Natural killer cell treated with Interleukin-12 subunit alpha and Interleukin-12 subunit beta and Interleukin-15 and Interleukin-18, amount 100 ng/mL, for 72 hours (primary cell): Measurements from ENCODE around the gene AUTS2. TPM values are rescaled to one million over a fixed set of nuclear protein-coding genes. Genes with fewer than 3 reads are reported as not detected.

ENCODE experiments used
- ATAC-seq, 2 donors: fragments of 150-1000 bp; cut with Tn5 transposase in 1 of 2; sonication (Bioruptor Pico), chemical (Tn5 transposase) in 1 of 2; 2 replicates each; pipeline ENCODE4 v1.10.0; 2021
- DNase-seq: peaks from one replicate; pipeline ENCODE4 v3.0.0; 2022; ENCODE audit warnings: low spot score
- H3K27ac Mint-ChIP-seq, 2 donors: 1 replicate in 1 of 2; 2 replicates in 1 of 2; pipeline ENCODE4 v1.8.0; 2022; ENCODE audit warnings: mixed read lengths in 2 of 2, mild to moderate bottlenecking in 1 of 2, moderate library complexity in 1 of 2
- H3K27me3 Mint-ChIP-seq, 2 donors: 1 replicate in 1 of 2; 2 replicates in 1 of 2; pipeline ENCODE4 v1.8.0; 2022; ENCODE audit warnings: mixed read lengths in 2 of 2
- H3K36me3 Mint-ChIP-seq: one replicate; pipeline ENCODE4 v1.8.0; 2022; ENCODE audit warnings: mixed read lengths
- H3K4me1 Mint-ChIP-seq, 2 donors: 1 replicate in 1 of 2; 2 replicates in 1 of 2; pipeline ENCODE4 v1.8.0; 2022; ENCODE audit warnings: low read depth in 2 of 2, mixed read lengths in 2 of 2, mild to moderate bottlenecking in 1 of 2
- H3K4me3 Mint-ChIP-seq: one replicate; pipeline ENCODE4 v1.8.0; 2022; ENCODE audit warnings: mixed read lengths
- H3K9me3 Mint-ChIP-seq: 2 replicates; pipeline ENCODE4 v1.8.0; 2022; ENCODE audit warnings: mixed read lengths
- total RNA-seq, 2 donors: library from RNA; stranded (reverse); gene quantifications; one replicate each; pipeline ENCODE4 v1.2.3, GENCODE V29; 2022

Gene AUTS2
- total RNA-seq, 2 donors from 2014 or later = 14.3 to 43.0 TPM

- Mint-ChIP-seq H3K9me3 (no peaks in the 10 kb centered on the region), H3K27ac (no peak overlapping the region), H3K4me1 (peaks cover 5 to 8% of the 10 kb centered on the region in 2 donors), H3K4me3 (no peak overlapping the region), H3K36me3 (no peaks in the 10 kb centered on the region), H3K27me3 (no peaks in the 10 kb centered on the region)
- DNase-seq = no peak
- ATAC-seq = no peak
These were observed 23.9 kb downstream of the AUTS2 start for GRCh38 chr7:69622014-69622835.

DNA sequence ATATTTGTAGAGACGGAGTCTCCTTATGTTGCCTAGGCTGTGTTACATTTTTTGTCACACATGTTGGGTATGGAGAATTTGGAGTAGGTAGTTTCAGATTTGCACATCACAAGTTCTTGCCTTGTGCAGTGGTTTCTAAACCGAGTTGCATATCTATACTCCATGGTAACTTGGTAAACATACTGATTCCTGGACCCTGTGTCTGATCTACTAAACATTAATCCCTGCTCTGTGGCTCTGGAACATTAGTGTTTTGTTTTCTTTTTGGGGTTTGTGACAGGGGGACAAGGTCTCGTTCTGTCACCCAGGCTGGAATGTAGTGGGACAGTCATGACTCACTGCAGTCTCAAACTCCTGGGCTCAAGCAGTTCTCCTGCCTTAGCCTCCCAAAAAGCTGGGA is 24.7 kb downstream of the AUTS2 start:
- Mint-ChIP-seq H3K27ac (no peak overlapping the region), H3K4me1 (peaks cover 5 to 8% of the 10 kb centered on the region in 2 donors), H3K27me3 (no peaks in the 10 kb centered on the region), H3K36me3 (no peaks in the 10 kb centered on the region), H3K9me3 (no peaks in the 10 kb centered on the region), H3K4me3 (no peak overlapping the region)
- DNase-seq = no peak
- peak in 1 of 2 donors; percentile 44 for ATAC-seq

GRCh38 chr7:69624435-69625230 is 26.4 kb downstream of the AUTS2 start:
- Mint-ChIP-seq H3K4me3 (no peak overlapping the region), H3K27me3 (no peaks in the 10 kb centered on the region), H3K9me3 (no peaks in the 10 kb centered on the region), H3K36me3 (no peaks in the 10 kb centered on the region), H3K27ac (no peak overlapping the region), H3K4me1 (peaks cover 11 to 12% of the 10 kb centered on the region in 2 donors)
- no peak for ATAC-seq
- no peak for DNase-seq

DNA sequence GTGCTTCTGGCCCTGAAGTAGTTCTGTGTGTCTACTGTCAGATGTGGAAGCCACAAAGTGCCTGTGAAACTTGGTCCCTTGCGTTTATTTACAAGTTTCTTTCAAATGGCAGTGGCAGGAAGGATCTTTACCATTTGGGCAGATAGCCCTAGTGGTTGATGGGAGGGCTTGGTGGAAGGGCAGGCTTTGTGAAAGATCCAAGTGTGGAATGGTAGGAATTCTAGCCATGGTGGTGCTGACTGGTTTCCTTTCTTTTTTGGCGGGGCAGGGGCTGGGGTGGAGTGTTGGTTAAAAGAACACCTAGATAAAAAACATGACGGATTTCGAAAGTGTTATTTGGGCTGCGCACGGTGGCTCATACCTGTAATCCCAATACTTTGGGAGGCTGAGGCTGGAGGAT is 27.0 kb downstream of the AUTS2 start:
- H3K27ac Mint-ChIP-seq = no peak overlapping the region
- DNase-seq (no peak), ATAC-seq (no peak)
- H3K27me3 Mint-ChIP-seq = no peaks in the 10 kb centered on the region
- H3K9me3 Mint-ChIP-seq = no peaks in the 10 kb centered on the region
- peaks cover 12 to 17% of the 10 kb centered on the region in 2 donors for H3K4me1 Mint-ChIP-seq
- H3K4me3 Mint-ChIP-seq = no peak overlapping the region
- no peaks in the 10 kb centered on the region for H3K36me3 Mint-ChIP-seq

GRCh38 chr7:69625798-69626197 is 27.5 kb downstream of the AUTS2 start:
- ATAC-seq = no peak
- Mint-ChIP-seq H3K9me3 (no peaks in the 10 kb centered on the region), H3K4me1 (peaks cover 14 to 22% of the 10 kb centered on the region in 2 donors), H3K4me3 (no peak overlapping the region), H3K27me3 (no peaks in the 10 kb centered on the region), H3K27ac (no peak overlapping the region), H3K36me3 (no peaks in the 10 kb centered on the region)
- DNase-seq = no peak

- H3K36me3 Mint-ChIP-seq = no peaks in the 10 kb centered on the region
These were observed 32.0 kb downstream of the AUTS2 start for GRCh38 chr7:69630292-69630691.

DNA sequence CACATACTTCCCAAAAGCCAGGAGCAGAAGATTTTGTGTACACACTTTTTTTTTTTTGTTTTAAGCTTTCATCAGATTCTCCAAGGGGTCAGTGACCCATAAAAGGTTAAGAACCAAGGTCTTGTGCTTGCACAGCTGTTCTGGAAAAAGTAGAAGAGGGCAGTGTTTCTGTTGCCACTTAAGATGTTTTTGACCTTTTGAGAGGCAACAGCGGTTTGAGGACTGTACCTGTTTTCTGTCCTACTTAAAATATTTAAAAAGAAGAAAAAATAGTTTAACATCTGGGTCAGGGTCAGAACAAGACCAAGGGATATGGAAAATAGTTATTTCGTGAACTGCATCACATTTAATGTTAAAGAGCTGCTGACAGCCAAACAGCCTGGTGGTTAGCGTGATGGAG is 32.9 kb downstream of the AUTS2 start:
- Mint-ChIP-seq H3K4me1 (peaks cover 8 to 17% of the 10 kb centered on the region in 2 donors), H3K4me3 (no peak overlapping the region), H3K9me3 (no peaks in the 10 kb centered on the region), H3K36me3 (no peaks in the 10 kb centered on the region), H3K27ac (peak overlapping the region; percentile 26 to 68), H3K27me3 (no peaks in the 10 kb centered on the region)
- DNase-seq (no peak), ATAC-seq (no peak)

More at GRCh38 chr7:69630292-69630691, 32.0 kb downstream of the AUTS2 start:
- Mint-ChIP-seq H3K27ac (peak overlapping the region; percentile 26 to 68), H3K9me3 (no peaks in the 10 kb centered on the region), H3K4me3 (peak overlapping the region; percentile 21), H3K27me3 (no peaks in the 10 kb centered on the region), H3K4me1 (peaks cover 13 to 17% of the 10 kb centered on the region in 2 donors)
- DNase-seq (no peak), ATAC-seq (peak in 1 of 2 donors; percentile 78)

DNA sequence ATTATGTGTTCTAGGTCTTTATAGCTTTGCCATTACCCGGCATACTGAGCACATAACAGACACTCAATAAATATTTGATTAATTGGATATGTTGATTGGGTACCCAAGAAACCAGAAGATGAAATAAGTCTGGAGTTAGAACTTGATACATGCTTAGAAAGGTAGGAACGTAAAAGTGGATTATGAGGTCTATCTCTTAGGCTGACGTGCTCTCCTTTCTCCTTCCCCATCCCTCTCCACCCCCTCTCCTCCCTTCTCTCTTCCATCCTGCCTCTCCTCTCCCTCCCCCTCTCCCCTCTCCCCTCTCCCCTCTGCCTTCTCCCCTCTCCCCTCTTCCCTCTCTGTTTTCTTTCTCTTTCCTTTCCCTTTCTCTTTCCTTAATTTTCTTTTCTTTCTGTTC is 34.0 kb downstream of the AUTS2 start:
- no peaks in the 10 kb centered on the region for H3K36me3 Mint-ChIP-seq
- peaks cover 8 to 17% of the 10 kb centered on the region in 2 donors for H3K4me1 Mint-ChIP-seq
- H3K27me3 Mint-ChIP-seq = no peaks in the 10 kb centered on the region
- no peak for DNase-seq
- no peak overlapping the region for H3K4me3 Mint-ChIP-seq
- H3K27ac Mint-ChIP-seq = no peak overlapping the region
- ATAC-seq = no peak
- no peaks in the 10 kb centered on the region for H3K9me3 Mint-ChIP-seq

DNA sequence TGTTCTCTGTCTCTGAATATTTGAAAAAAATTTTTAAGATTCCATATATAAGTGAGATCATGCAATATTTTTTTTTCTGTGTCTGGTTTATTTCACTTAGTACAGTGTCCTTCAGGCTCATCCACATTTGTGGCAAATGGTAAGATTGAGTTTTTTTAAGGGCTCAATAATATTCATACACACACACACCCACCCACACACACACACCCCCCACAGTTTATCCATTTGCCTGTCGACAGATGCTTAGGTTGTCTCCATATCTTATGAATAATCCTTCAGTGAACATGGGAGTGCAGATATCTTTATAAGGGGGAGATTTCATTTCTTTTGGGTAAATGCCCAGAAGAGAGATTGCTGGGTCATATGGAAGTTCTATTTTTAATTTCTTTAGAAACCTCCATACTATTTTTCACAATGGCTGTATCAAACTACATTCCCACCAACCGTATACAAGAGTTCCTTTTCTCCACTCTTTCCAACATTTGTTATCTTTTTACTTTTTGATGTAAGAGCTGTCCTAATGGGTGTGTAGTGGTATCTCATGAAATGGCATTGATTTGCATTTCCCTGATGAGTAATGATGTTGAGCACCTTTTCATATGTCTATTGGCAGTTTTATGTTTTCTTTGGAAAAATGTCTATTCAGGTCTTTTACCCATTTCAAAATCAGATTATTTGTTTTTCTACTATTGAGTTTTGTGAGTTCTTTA is 35.0 kb downstream of the AUTS2 start:
- no peaks in the 10 kb centered on the region for H3K9me3 Mint-ChIP-seq
- H3K27ac Mint-ChIP-seq = no peak overlapping the region

DNA sequence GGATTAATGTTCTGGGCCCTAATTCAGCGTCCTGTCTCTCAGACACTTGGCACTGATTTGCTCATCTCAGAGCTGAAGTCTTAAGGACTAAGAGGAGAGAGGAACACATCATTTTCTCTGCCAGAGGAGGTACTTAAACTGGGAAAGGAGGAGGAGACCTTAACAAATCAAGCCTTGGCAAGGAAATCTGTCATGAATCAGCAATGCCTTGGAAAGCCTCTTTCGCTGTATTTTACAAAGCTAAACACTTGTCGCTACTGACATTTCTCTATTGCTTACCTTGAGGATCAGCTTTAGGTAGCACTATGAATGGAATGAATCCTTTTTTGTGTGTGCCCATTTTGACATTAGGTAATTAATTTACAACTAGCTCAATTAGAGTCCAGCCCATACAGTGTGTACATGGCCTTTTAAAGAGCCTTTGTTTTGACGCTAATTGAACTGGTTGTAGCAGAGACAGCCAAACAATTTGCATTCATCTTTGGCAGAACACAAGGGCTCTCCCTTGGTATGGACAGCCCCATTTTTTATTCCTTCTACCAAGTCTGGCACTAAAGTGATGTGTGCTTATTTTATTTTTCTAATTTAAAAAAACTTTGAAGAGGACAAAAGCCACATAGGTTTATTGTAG is 37.4 kb downstream of the AUTS2 start:
- Mint-ChIP-seq H3K36me3 (no peaks in the 10 kb centered on the region), H3K27ac (no peak overlapping the region), H3K27me3 (no peaks in the 10 kb centered on the region), H3K4me1 (peaks cover 0 to 3% of the 10 kb centered on the region in 2 donors), H3K9me3 (no peaks in the 10 kb centered on the region), H3K4me3 (no peak overlapping the region)
- no peak for ATAC-seq
- DNase-seq = no peak

More for the DNA sequence above, 35.0 kb downstream of the AUTS2 start:
- Mint-ChIP-seq H3K4me3 (no peak overlapping the region), H3K4me1 (peaks cover 8 to 17% of the 10 kb centered on the region in 2 donors), H3K36me3 (no peaks in the 10 kb centered on the region), H3K27me3 (no peaks in the 10 kb centered on the region)
- ATAC-seq (no peak), DNase-seq (no peak)

GRCh38 chr7:69638674-69639073 is 40.4 kb downstream of the AUTS2 start:
- DNase-seq (no peak), ATAC-seq (no peak)
- no peak overlapping the region for H3K4me3 Mint-ChIP-seq
- no peaks in the 10 kb centered on the region for H3K27me3 Mint-ChIP-seq
- no peaks in the 10 kb centered on the region for H3K9me3 Mint-ChIP-seq
- H3K27ac Mint-ChIP-seq = no peak overlapping the region
- no peaks in the 10 kb centered on the region for H3K4me1 Mint-ChIP-seq
- no peaks in the 10 kb centered on the region for H3K36me3 Mint-ChIP-seq

DNA sequence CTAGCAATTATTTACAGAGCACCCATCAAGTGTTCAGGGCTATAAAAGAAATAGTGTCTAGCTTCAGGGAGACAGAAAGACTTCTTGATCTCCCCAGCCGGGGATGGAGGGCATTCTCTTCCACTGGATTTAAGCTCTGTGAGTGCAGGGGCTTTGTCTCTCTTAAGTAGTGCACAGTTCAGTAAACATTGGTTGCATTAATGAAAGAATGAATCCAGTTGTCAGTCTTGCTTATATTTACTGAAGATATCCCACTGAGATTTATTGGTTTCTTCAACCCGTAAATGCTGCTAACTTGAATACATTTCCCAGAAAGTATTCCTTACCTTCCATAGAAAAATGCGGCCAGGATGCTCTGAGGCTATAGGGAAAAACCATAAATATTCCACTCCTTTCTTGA is 41.9 kb downstream of the AUTS2 start:
- no peaks in the 10 kb centered on the region for H3K4me1 Mint-ChIP-seq
- H3K4me3 Mint-ChIP-seq = no peak overlapping the region
- H3K9me3 Mint-ChIP-seq = no peaks in the 10 kb centered on the region
- no peak overlapping the region for H3K27ac Mint-ChIP-seq
- DNase-seq (no peak), ATAC-seq (no peak)
- H3K27me3 Mint-ChIP-seq = no peaks in the 10 kb centered on the region
- H3K36me3 Mint-ChIP-seq = no peaks in the 10 kb centered on the region

GRCh38 chr7:69640925-69641594 is 42.8 kb downstream of the AUTS2 start:
- no peaks in the 10 kb centered on the region for H3K36me3 Mint-ChIP-seq
- no peaks in the 10 kb centered on the region for H3K9me3 Mint-ChIP-seq
- no peak overlapping the region for H3K27ac Mint-ChIP-seq
- H3K4me3 Mint-ChIP-seq = no peak overlapping the region
- no peaks in the 10 kb centered on the region for H3K4me1 Mint-ChIP-seq
- ATAC-seq (no peak), DNase-seq (no peak)
- no peaks in the 10 kb centered on the region for H3K27me3 Mint-ChIP-seq
